Measurements from ENCODE around the gene SMG7. TPM values are rescaled to one million over a fixed set of nuclear protein-coding genes. Genes with fewer than 3 reads are reported as not detected.

Gene SMG7
- polyA plus RNA-seq, 3 donors: 68.0 to 84.8 (median 80.4) TPM

DNA sequence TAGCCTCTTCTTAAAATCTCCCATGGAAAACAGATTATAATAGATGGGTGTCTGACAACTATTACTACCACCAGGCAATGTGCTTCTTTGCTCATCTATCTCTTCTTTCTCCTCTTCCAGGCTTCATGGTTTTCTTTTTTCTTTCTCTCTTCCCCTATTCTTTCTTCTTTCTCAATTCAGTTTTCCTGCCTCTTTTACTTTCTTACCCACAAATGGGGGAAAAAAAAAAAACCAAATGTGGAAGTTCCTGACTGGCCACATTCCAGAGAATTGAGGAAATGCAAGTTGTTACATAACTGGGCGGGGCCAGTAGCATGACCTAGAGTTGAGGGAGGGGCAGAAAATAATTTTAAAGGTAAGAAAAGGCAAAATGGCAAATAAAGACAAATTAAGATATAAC is 10.9 kb upstream of the SMG7 start:
- DNase-seq: no peak

- DNase-seq: no peak
Observed at GRCh38 chr1:183463566-183463965, 8.7 kb upstream of the SMG7 start.

GRCh38 chr1:183466781-183467180 is 5.5 kb upstream of the SMG7 start:
- no peak for DNase-seq

DNA sequence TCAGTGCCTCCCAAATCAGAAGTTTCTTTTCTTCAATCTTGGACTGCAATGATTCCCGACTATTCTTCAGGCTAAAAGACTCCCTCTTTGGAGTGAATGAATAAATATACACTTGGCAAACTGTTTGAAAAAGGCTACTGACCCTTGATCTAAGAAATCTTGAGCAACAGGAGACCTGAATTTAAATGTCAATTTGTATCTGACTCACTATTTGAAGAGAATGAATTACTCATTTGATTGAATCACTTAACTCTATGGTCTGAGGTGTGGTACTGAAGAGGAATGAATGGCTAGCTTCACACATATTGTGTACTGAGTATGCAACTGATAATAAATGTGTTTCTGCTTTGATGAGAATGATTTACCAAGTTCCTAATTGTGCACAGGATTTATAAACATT is 4.6 kb upstream of the SMG7 start:
- no peak for DNase-seq

DNA sequence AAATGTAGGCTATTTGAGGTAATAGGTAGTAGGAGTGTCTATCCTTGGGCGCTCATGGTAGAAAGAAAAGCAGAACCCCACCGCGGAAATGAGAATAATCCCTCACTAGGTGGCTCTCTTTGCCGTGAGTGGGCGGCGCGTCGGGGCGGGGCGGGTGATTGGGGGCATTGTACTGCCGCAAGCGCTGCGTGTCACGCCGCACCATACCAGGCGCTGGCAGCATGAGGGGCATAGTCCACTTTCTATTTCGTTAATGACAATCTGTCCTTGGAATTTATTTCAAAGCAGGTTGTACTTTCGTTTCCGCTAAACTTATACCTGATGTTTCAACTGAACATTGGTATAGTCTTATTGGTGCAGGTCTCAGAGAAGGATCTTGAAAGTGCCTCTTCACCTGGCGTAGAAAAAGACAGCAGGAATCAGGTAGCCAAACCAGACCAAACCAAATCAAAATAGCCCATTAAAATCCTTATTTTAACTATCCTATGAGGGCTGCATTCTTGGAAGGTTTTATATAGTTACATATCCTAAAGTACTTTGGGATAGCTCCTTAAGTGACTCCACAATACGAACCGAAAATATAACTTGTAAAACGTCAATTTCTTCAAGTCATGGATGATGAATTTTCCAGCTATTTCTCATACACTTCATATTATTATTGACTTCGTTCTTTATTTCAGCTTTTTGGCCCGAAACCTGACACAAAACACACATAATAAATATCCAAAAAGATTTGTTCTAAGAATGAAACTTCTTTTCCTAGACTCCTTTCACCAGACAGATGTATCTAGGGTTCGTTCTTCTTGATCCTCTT is 1.9 kb upstream of the SMG7 start:
- DNase-seq: peak; percentile 76

GRCh38 chr1:183470961-183471742 is 1.1 kb upstream of the SMG7 start:
- peak; percentile 70 for DNase-seq

GRCh38 chr1:183471743-183472487 is 384 bp upstream of the SMG7 start:
- DNase-seq: peak; percentile 98

DNA sequence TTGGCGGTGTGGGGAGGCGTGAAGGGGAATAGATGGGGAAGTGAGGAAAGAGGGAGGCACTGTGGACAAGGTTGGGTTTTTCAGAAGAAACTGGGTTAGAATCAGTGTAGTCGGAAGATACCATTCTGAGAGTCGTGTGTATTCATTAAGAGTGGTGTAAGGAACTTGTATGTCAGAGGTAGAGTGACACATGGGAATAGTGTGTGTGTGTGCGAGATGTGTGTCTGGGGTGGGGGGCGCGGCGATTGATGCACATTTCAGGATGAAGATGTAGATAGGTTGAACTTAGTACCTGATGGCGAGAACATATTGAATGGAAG is 878 bp downstream of the SMG7 start:
- DNase-seq: no peak

DNA sequence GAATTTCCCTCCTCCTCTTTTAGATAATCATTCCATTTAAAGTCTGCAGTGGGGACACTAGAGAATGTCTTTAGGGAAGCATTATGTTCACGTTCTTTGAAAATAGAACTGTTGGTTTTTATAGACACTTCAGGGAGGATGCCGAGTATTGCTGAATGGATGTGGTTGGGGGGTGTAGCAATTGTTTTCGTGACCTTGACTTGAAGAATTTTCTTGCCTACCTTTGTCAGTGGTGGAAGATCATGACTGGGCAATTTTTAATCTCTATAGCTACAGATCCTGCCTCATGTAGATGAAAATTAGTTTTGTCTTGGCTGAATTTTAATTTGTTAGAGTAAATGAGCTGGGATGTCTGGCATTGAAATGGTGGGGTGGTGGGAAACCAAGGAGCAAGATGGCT is 3.8 kb downstream of the SMG7 start:
- no peak for DNase-seq

- no peak for DNase-seq
Observed at GRCh38 chr1:183477986-183478781, 5.9 kb downstream of the SMG7 start.

GRCh38 chr1:183480971-183481441 is 8.7 kb downstream of the SMG7 start:
- no peak for DNase-seq

DNA sequence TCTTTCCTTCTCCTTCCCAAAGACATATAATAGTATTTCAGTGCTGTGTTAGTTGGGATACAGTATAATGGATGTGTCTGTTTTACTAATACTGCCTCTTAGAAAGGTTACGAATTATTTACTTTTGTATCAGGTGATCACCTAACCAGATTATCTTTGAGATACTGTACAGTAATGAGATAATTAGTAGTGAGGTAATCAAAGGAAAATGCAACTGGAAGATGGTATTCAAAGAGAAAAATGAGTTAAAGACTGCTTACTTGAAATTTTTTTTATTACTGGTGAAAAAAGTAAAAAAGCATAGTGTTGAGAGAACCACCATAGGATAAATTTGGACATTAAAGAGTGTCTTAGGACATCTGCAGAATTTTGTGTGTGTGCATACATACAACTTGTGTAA is 10.9 kb downstream of the SMG7 start:
- DNase-seq: no peak

- DNase-seq: no peak
Observed at GRCh38 chr1:183484254-183484653, 12.0 kb downstream of the SMG7 start.

GRCh38 chr1:183484851-183485250 is 12.6 kb downstream of the SMG7 start:
- no peak for DNase-seq

- no peak for DNase-seq
Observed at GRCh38 chr1:183487674-183488442, 15.6 kb downstream of the SMG7 start.

DNA sequence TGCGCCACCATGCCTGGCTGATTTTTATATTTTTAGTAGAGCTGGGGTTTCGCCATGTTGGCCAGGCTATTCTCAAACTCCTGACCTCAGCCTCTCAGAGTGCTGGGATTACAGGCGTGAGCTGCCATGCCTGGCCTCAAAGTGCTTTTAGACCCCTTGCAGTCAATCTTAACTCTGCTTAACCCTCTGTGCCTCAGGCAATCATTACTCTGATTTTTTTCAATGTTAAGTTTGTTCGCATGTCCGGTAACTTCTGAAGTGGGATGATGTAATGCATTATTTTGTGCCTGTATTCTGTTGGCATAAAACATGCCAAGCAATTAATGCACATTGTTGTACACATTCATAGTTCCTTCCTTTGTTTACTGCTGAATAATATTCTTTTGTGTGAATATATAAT is 18.6 kb downstream of the SMG7 start:
- DNase-seq: no peak

DNA sequence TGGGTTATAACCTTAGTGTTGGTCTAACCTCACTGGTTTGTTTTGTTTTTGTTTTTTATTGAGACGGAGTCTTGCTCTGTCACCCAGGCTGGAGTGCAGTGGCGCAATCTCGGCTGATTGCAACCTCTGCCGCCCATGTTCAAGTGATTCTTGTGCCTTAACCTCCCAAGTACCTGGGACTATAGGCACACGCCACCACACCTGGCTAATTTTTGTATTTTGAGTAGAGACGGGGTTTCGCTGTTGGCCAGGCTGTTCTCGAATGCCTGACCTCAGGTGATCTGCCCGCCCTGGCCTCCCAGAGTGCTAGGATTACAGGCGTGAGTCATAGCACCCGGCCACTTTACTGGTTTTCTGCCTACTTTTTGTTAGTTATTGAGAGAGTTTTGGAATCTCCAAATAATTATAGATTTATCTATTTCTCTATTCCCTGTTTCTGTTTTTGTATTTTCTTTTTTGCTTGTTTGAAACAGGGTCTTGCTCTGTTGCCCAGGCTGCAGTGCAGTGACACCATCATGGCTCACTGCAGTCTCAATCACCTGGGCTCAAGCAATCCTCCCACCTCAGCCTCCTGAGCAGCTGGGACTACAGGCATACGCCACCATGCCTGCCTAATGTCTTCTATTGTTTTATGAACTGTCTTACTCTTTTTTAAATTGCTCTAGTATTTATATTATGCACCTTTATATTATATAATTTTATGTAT is 21.4 kb downstream of the SMG7 start:
- no peak for DNase-seq

DNA sequence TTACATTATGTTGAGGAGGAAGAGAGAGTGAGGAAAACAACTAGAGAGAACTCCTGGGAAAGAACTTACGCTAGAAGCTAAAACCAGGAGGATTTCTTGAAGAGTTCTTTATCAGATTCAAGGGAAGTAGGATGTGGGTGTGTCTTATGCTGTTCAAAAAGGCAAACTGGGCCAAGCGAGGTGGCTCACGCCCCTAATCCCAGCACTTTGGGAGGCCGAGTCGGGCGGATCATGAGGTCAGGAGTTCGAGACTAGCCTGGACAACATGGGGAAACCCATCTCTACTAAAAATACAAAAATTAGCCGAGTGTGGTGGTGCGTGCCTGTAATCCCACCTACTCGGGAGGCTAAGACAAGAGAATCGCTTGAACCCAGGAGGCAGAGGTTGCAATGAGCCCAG is 23.1 kb downstream of the SMG7 start:
- no peak for DNase-seq

- DNase-seq: no peak
Observed at GRCh38 chr1:183497218-183497617, 24.9 kb downstream of the SMG7 start.

DNA sequence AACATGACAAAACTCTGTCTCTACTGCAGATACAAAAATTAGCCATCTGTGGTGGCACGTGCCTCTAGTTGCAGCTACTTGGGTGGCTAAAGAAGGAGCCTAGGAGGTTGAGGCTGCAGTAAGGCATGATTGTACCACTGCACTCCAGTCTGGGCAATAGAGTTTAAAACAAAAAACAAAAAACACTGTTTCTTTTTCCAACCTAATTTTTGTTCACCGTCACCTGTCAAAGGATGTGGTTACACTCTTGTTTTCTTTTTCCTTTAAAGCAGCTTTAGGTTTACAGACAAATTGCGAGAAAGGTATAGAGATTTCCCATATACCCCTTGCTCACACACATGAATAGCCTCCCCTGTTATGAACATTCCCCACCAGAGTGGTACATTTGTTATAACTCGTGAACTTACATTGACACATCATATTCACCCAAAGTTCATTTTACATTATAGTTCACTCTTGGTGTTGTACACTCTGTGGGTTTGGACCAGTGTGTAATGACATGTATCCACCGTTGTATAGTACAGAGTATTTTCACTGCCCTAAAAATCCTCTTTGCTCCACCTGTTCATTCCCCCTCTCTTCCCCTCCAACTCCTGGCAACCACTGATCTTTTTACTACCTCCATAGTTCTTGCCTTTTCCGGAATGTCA is 26.2 kb downstream of the SMG7 start:
- DNase-seq: no peak
